ENCODE measurements around the gene FAM168A.
"Not testable (repeated sequence)": the region's sequence is repeated elsewhere in the genome, so short reads cannot be mapped to it uniquely, and the experiment has no call there.

The FAM168A gene

GRCh38 chr11:73513707-73514106 is 84.2 kb downstream of the FAM168A start:
- no peak for DNase-seq

GRCh38 chr11:73510877-73511276 is 87.0 kb downstream of the FAM168A start:
- DNase-seq = no peak

GRCh38 chr11:73510106-73510505 is 87.8 kb downstream of the FAM168A start:
- no peak for DNase-seq

GRCh38 chr11:73509188-73509587 is 88.7 kb downstream of the FAM168A start:
- no peak for DNase-seq

- DNase-seq = no peak
These were observed 89.4 kb downstream of the FAM168A start for GRCh38 chr11:73508243-73509176.

GRCh38 chr11:73507086-73507485 is 90.8 kb downstream of the FAM168A start:
- DNase-seq = no peak

GRCh38 chr11:73506038-73506437 is 91.9 kb downstream of the FAM168A start:
- DNase-seq = no peak

DNA sequence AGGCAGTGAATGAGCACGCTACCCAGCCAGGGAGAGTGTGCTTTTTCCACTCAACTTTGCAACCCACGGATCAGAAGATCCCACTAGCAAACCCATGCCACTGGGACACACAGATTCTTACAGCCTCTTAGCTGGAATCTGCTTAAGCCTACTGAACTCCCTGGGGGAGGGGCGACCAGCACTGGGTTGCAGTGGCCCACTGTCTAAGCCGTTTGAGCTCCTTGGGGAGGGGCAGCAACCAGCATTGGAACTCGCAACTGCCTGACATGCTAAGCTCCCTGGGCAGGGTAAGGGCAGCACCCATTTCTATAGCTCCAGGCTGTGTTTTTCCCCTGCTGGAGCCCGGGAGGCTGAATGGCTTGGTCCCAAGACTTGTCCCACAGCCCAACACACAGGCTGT is 99.6 kb downstream of the FAM168A start:
- no peak for DNase-seq

DNA sequence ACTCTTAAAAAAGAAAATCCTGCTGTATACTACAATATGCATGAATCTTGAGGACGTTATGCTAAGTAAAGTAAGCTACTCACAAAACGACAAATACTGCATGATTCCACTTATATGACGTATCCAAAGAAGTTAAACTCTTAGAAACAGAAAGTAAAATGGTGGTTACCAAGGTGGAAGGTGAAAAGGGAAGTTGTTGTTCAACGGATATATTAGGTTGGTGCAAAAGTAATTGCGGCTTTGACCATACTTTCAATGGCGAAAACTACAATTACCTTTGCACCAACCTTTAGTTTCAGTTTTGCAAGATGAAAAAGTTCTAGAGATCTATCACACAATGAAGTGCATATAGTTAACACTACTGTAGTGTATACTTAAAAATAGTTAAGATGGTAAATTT is 101.8 kb downstream of the FAM168A start:
- DNase-seq = no peak

DNA sequence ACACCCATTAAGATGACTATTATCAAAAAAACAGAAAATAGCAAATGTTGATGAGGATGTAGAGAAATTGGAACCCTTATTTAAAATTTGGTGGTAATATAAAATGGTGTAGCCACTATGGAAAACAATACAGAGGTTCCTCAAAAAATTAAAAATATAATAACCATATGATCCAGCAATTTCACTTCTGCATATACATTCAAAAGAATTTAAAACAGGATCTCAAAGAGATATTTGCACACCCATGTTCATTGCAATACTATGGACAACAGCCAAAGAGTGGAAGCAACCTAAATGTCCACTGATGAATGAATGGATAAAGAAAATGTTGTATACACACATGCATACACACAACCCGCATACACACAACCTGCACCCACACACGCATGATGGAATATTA is 102.2 kb downstream of the FAM168A start:
- no peak for DNase-seq

DNA sequence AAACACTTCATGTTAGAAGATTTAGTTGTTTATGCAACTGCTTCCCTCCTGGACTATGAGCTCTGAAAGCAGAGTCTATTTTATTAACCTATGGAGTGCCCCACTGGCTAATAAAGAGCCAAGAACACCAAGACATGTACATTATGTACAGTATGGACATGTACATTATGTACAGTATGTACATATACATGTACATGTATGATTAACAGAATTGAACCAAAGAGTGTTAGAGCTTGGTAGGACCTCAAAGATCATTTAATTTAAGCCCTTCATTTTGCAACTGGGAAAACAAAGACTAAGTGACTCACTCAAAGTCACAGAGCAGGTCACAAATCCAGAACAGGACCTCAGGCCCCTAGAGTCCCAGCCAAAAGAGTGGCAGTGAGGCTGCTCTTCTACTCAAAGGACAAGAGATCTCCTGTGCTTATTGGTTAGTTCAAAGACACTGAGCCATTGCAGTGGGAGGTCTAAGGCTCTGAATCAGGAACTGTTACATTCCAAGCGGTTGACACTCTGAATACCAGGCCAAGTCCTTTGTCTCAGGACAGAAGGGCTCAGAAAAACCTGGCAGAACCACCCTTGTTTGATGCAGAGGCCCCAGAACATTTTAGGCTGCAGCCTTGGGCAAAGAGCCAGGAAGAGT is 103.8 kb downstream of the FAM168A start:
- DNase-seq = no peak

DNA sequence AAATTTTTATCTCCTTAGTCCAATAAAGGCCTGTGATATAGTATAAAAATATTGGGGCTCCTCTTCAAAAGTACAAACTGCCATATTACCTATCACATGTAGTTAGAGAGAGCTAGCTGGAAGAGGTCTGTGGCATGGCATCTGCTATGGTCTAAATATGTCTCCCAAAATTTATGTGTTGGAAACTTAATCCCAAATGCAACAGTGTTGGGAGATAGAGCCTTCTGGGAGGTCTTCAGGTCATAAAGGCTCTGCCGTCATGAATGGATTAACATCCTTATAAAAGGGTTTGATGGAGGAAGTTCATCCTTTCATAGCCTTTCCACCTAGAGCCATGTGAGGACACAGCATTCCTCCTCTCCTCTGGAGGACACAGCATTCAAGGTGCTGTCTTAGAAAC is 116.3 kb downstream of the FAM168A start:
- no peak for DNase-seq

DNA sequence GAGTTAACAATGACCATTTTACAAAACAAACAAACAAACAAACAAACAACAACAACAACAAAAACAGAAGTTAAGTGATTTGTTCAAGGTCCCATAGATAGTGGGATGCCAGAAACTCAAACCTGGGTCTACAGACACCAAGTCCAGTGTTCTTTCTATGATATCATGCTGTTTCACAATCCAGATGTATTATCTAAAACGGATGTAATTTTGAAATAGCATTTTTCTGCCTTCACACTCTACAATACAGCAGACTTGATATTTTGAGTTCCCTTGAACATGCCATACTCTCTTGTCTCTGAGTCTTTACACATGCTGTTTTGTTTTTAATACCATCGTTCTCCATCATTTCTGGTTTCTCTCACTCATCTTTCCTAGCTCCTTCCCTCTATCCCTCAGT is 117.2 kb downstream of the FAM168A start:
- DNase-seq = no peak

GRCh38 chr11:73478737-73479347 is 119.1 kb downstream of the FAM168A start:
- no peak for DNase-seq

DNA sequence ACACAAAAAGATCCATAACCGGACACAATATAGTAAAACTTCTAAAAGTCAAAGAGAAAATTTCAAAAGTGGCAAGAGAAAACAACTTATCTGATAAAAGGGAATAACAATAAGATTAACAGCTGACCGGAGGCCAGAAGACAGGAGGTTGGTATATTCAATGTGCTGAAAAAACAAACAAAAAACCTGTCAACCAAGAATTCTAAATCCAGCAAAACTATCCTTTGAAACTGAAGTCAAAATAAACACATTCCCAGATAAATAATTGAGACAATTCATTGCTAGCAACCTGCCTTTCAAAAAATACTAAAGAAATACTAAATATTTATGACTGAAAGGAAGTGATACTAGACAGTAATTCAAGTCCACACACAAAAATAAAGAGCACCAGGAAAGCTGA is 120.4 kb downstream of the FAM168A start:
- no peak for DNase-seq

- no peak for DNase-seq
These were observed 122.3 kb downstream of the FAM168A start for GRCh38 chr11:73475549-73476095.

DNA sequence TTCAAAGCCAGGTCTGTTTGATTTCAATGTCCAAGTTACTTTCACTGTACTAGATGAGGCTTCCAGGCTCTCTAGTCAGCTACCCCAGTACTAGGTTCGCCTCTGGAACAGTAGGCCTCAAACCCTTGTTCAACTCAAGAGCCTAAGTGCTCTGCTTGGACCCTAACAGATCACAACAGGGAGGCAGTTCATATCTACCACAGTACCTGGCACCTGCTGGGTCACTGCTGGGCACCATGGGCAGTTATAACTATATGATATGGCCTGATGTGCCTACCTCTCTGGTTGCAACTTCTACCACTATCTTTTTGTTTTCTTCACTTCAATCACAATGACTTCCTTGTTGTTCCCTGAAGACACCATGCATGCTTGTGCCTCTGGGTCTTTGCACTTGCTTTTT is 124.7 kb downstream of the FAM168A start:
- DNase-seq = no peak

DNA sequence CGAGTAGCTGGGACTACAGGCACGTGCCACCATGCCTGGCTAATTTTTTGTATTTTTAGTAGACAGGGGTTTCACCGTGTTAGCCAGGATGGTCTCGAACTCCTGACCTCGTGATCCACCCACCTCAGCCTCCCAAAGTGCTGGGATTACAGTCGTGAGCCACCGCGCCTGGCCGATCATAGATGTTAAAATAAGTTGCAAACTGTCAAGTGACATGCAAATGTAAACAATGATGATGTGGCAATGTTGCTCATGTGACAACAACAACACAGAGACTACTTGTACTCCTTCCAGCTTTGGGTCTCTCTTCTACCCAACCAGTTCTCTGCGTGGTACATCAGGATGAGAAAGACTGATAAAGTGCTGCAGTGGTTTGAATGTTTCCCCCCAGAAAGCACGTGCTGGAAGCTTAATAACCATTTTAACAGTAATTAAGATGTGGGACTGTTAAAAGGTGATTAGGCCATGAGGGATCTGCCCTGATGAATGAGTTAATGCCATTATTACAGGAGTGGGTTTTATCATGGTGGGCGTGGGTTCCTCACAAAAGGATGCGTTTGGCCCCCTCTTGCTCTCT is 127.8 kb downstream of the FAM168A start:
- not testable (repeated sequence) for DNase-seq

- no peak for DNase-seq
These were observed 128.5 kb downstream of the FAM168A start for GRCh38 chr11:73469401-73469800.

DNA sequence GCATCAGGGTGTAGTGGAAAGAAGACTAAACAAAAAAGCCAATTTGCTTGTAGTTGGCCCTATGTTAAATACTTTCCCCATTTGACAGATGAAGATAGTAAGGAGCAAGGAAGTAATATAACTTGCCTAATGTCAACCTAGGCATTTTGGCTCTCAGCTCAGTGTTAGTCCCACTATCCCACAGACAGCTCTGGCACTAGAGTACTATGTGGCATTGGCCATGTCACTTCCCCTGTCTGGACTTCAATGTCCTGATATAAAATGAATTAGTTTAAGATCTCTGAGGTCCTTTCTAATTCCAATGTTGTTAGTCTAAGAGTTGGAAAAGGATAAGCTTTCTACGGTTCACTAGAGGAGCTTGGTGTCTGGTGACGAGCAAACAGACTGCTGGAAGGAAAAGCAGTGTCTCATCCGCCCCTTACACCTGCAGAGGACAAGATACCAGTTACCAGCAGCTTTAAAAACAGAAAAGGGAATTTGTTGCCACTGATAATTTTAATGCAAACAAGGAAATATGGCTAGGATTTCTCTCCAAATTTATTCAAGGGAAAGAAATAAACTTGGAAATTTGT is 129.2 kb downstream of the FAM168A start:
- DNase-seq = no peak

GRCh38 chr11:73467505-73467904 is 130.4 kb downstream of the FAM168A start:
- DNase-seq = no peak

DNA sequence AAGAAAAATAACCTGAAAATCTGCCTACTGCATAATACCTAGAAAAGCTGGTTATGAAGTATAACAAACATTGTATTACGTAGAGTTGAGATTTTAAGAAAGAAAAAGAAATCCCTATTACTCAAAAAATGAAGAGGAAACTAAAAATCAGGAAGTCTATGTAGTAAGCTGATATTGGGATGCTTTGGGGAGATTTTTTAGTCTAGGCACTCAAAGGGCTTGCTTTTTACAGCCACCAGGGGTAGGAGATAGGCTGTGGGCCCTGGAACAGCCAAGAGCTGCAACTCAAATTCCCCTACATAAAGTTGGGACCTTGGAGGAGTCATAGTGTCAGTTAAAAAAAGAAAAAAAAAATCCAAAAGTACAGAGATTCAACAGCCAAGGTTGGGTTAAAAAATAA is 131.3 kb downstream of the FAM168A start:
- no peak for DNase-seq

- DNase-seq = no peak
These were observed 132.0 kb downstream of the FAM168A start for GRCh38 chr11:73465871-73466270.
